AG20443 (cell line): ENCODE results near the gene NPVF.

Source experiments
- DNase-seq: peaks from one replicate; pipeline ENCODE4 v3.0.0; 2012; ENCODE audit warnings: low spot score, mixed read lengths

The NPVF gene

GRCh38 chr7:25228386-25228785, at the start of gene NPVF:
Gene NPVF, minus strand, starts transcription at chr7:25228486. Its CDS starts 47 bp downstream, at chr7:25228439.
- DNase-seq, result no peak

GRCh38 chr7:25272265-25272664, 44.0 kb upstream of the NPVF start:
- DNase-seq, result no peak

GRCh38 chr7:25263337-25263736, 35.1 kb upstream of the NPVF start:
- no peak for DNase-seq

- DNase-seq, result no peak
These were observed 34.3 kb upstream of the NPVF start for GRCh38 chr7:25262586-25262985.

GRCh38 chr7:25261545-25262140, 33.4 kb upstream of the NPVF start:
- DNase-seq, result no peak

GRCh38 chr7:25260862-25261494, 32.7 kb upstream of the NPVF start:
- peak; percentile 45 for DNase-seq

- DNase-seq, result peak; percentile 75
These were observed 31.4 kb upstream of the NPVF start for GRCh38 chr7:25259487-25260243.

GRCh38 chr7:25256333-25256819, 28.1 kb upstream of the NPVF start:
- no peak for DNase-seq

- no peak for DNase-seq
These were observed 27.5 kb upstream of the NPVF start for GRCh38 chr7:25255611-25256332.

GRCh38 chr7:25254604-25255003, 26.3 kb upstream of the NPVF start:
- no peak for DNase-seq

GRCh38 chr7:25253714-25254113, 25.4 kb upstream of the NPVF start:
- DNase-seq, result no peak

GRCh38 chr7:25250386-25250785, 22.1 kb upstream of the NPVF start:
- no peak for DNase-seq

- no peak for DNase-seq
These were observed 21.5 kb upstream of the NPVF start for GRCh38 chr7:25249772-25250171.

GRCh38 chr7:25246306-25246705, 18.0 kb upstream of the NPVF start:
- no peak for DNase-seq

GRCh38 chr7:25244254-25245033, 16.2 kb upstream of the NPVF start:
- no peak for DNase-seq

- no peak for DNase-seq
These were observed 14.4 kb upstream of the NPVF start for GRCh38 chr7:25242678-25243077.

GRCh38 chr7:25240896-25241295, 12.6 kb upstream of the NPVF start:
- DNase-seq, result no peak

GRCh38 chr7:25240340-25240739, 12.1 kb upstream of the NPVF start:
- no peak for DNase-seq

GRCh38 chr7:25239888-25240287, 11.6 kb upstream of the NPVF start:
- DNase-seq, result no peak

- no peak for DNase-seq
These were observed 9.9 kb upstream of the NPVF start for GRCh38 chr7:25238066-25238725.

- DNase-seq, result no peak
These were observed 7.2 kb upstream of the NPVF start for GRCh38 chr7:25235471-25235870.
